Prostate gland (tissue), 2 donors: ENCODE data around the gene THSD4. TPM values are rescaled to one million over a fixed set of nuclear protein-coding genes. Genes with fewer than 3 reads are reported as not detected.

Experiments
- DNase-seq: peaks from one replicate; pipeline ENCODE4 v3.0.0-alpha.2; 2019; ENCODE audit warnings: low spot score
- H3K27ac ChIP-seq, 2 donors: fragments of 200-600 bp; sonication (generic); 2 replicates each; pipeline ENCODE4 v1.5.1; 2017 to 2019
- H3K27me3 ChIP-seq: fragments of 200-600 bp; sonication (generic); replicated peaks from 2 replicates; pipeline ENCODE4 v1.5.1; 2019; ENCODE audit not compliant: insufficient read depth
- H3K36me3 ChIP-seq, 2 donors: fragments of 200-600 bp; sonication (generic); 1 replicate in 1 of 2; 2 replicates in 1 of 2; pipeline versions ENCODE4 v1.5.1 to v1.8.1; 2017 to 2019
- H3K4me1 ChIP-seq: fragments of 200-600 bp; sonication (generic); replicated peaks from 2 replicates; pipeline ENCODE4 v1.5.1; 2019
- H3K4me3 ChIP-seq, 2 donors: fragments of 200-600 bp; sonication (generic); 2 replicates each; pipeline ENCODE4 v1.5.1; 2017 to 2019
- H3K9me3 ChIP-seq: fragments of 200-600 bp; sonication (generic); 2 replicates; pipeline ENCODE4 v1.5.1; 2017
- CTCF ChIP-seq, 4 experiments: fragments of 200-600 bp in 2 of 4; fragments of 450-650 bp in 2 of 4; sonication (generic) in 2 of 4; IDR thresholded peaks; 1 replicate in 3 of 4; 2 replicates in 1 of 4; pipeline ENCODE4 v1.5.1; 2016 to 2019; ENCODE audit warnings: antibody characterized with exemption in 4 of 4, mild to moderate bottlenecking in 2 of 4, moderate library complexity in 2 of 4
- POLR2A ChIP-seq: fragments of 450-650 bp; IDR thresholded peaks from one replicate; pipeline ENCODE4 v1.6.1; 2016; ENCODE audit warnings: antibody characterized with exemption, mild to moderate bottlenecking
- POLR2AphosphoS5 ChIP-seq: sonication (generic); formaldehyde crosslinking; IDR thresholded peaks from one replicate; pipeline ENCODE4 v1.6.1; 2017; ENCODE audit warnings: antibody characterized with exemption
- WGBS: methylation state at CpG from one replicate; pipeline ENCODE4 v1.1.5; 2018; 5-methylcytosine and 5-hydroxymethylcytosine counted together
- intact Hi-C: fragments of 100-400 bp; cut with DNase I; formaldehyde crosslinking; loops from one replicate; pipeline ENCODE4 v1.14.2; 2022
- total RNA-seq, 2 donors: library from RNA; depleted of rRNA; stranded (reverse); fragments of >200 nt; gene quantifications; one replicate each; pipeline ENCODE4 v1.1.0, GENCODE V29; 2016

Gene THSD4
- total RNA-seq, 2 donors from 2014 or later = 84.1 to 223 TPM

GRCh38 chr15:71541746-71542145, 426.5 kb downstream of the THSD4 start:
- H3K4me1 ChIP-seq = no peaks in the 10 kb centered on the region
- intact Hi-C loops = no loop called here
- H3K27ac ChIP-seq = no peak overlapping the region
- H3K9me3 ChIP-seq = no peaks in the 10 kb centered on the region
- no peak overlapping the region for H3K4me3 ChIP-seq
- DNase-seq = no peak
- H3K27me3 ChIP-seq = no peaks in the 10 kb centered on the region
- H3K36me3 ChIP-seq = no peaks in the 10 kb centered on the region
- no peak for TF ChIP-seq POLR2AphosphoS5
- no peak for TF ChIP-seq CTCF (IDR thresholded peaks at IDR 0.05)
- no peak for TF ChIP-seq POLR2A
- 66% methylated on average over 2 of the region's 2 CpGs for WGBS

GRCh38 chr15:71542836-71543235, 427.6 kb downstream of the THSD4 start:
- no peak overlapping the region for H3K4me3 ChIP-seq
- H3K27me3 ChIP-seq = no peaks in the 10 kb centered on the region
- H3K4me1 ChIP-seq = no peaks in the 10 kb centered on the region
- TF ChIP-seq CTCF (IDR thresholded peaks at IDR 0.05) (no peak), POLR2A (no peak), POLR2AphosphoS5 (no peak)
- H3K9me3 ChIP-seq = no peaks in the 10 kb centered on the region
- DNase-seq = no peak
- H3K27ac ChIP-seq = no peak overlapping the region
- intact Hi-C loops = no loop called here
- H3K36me3 ChIP-seq = no peaks in the 10 kb centered on the region

- intact Hi-C loops = no loop called here
- TF ChIP-seq POLR2A (no peak), POLR2AphosphoS5 (no peak), CTCF (IDR thresholded peaks at IDR 0.05) (no peak)
- Histone ChIP-seq H3K27me3 (no peaks in the 10 kb centered on the region), H3K4me3 (no peak overlapping the region), H3K27ac (no peak overlapping the region), H3K9me3 (no peaks in the 10 kb centered on the region), H3K36me3 (no peaks in the 10 kb centered on the region), H3K4me1 (no peaks in the 10 kb centered on the region)
- WGBS = 91% methylated on average over 3 of the region's 3 CpGs
- no peak for DNase-seq
These were observed 428.1 kb downstream of the THSD4 start for GRCh38 chr15:71543413-71543812.

GRCh38 chr15:71545223-71545760, 430.0 kb downstream of the THSD4 start:
- Histone ChIP-seq H3K36me3 (no peaks in the 10 kb centered on the region), H3K4me3 (no peak overlapping the region), H3K27me3 (no peaks in the 10 kb centered on the region), H3K4me1 (no peaks in the 10 kb centered on the region), H3K27ac (peak overlapping the region; percentile 69 to 71), H3K9me3 (no peaks in the 10 kb centered on the region)
- no peak for DNase-seq
- intact Hi-C loops = no loop called here
- 48% methylated on average over 5 of the region's 5 CpGs for WGBS
- TF ChIP-seq CTCF (IDR thresholded peaks at IDR 0.05) (no peak), POLR2AphosphoS5 (no peak), POLR2A (no peak)

GRCh38 chr15:71545923-71546322, 430.7 kb downstream of the THSD4 start:
- intact Hi-C loops = no loop called here
- H3K9me3 ChIP-seq = no peaks in the 10 kb centered on the region
- WGBS = 47% methylated on average over 1 of the region's 1 CpG
- H3K4me3 ChIP-seq = peak overlapping the region in 1 of 2 donors; percentile 20
- no peak for DNase-seq
- no peaks in the 10 kb centered on the region for H3K27me3 ChIP-seq
- TF ChIP-seq CTCF (IDR thresholded peaks at IDR 0.05) = no peak
- no peak for TF ChIP-seq POLR2A
- no peak for TF ChIP-seq POLR2AphosphoS5
- no peaks in the 10 kb centered on the region for H3K4me1 ChIP-seq
- H3K27ac ChIP-seq = peak overlapping the region; percentile 69 to 71
- H3K36me3 ChIP-seq = no peaks in the 10 kb centered on the region
